Karpas-422 (cell line): Measurements from ENCODE around the gene BEND7. TPM values are rescaled to one million over a fixed set of nuclear protein-coding genes. Genes with fewer than 3 reads are reported as not detected.

Source experiments
- DNase-seq: peaks from one replicate; pipeline ENCODE4 v3.0.0-alpha.2; 2015
- H2AFZ ChIP-seq: fragments of 200-600 bp; sonication (generic); 2 replicates; pipeline ENCODE4 v1.6.1; 2014; ENCODE audit warnings: antibody characterized with exemption, low read length, mixed read lengths
- H3K27ac ChIP-seq: fragments of 200-600 bp; sonication (generic); 2 replicates; pipeline ENCODE4 v1.5.1; 2014; ENCODE audit warnings: mild to moderate bottlenecking, low read length, moderate library complexity
- H3K27me3 ChIP-seq: fragments of 200-600 bp; sonication (generic); 2 replicates; pipeline ENCODE4 v1.6.1; 2014; ENCODE audit warnings: low read length, mixed read lengths
- H3K36me3 ChIP-seq: fragments of 200-600 bp; sonication (generic); 2 replicates; pipeline ENCODE4 v1.6.1; 2014; ENCODE audit warnings: low read length, mixed read lengths; ENCODE audit not compliant: insufficient read depth
- H3K4me1 ChIP-seq: fragments of 200-600 bp; sonication (generic); 2 replicates; pipeline ENCODE4 v1.6.1; 2014; ENCODE audit warnings: mild to moderate bottlenecking, low read length, mixed read lengths
- H3K4me2 ChIP-seq: fragments of 200-600 bp; sonication (generic); 2 replicates; pipeline ENCODE4 v1.6.1; 2014; ENCODE audit warnings: low read length, low read depth, mild to moderate bottlenecking; ENCODE audit not compliant: poor library complexity, severe bottlenecking
- H3K4me3 ChIP-seq: fragments of 200-600 bp; sonication (generic); 2 replicates; pipeline ENCODE4 v1.5.1; 2014; ENCODE audit warnings: mild to moderate bottlenecking, antibody characterized with exemption, low read length, mixed read lengths
- H3K79me2 ChIP-seq: fragments of 200-600 bp; sonication (generic); 2 replicates; pipeline ENCODE4 v1.6.1; 2014; ENCODE audit warnings: mild to moderate bottlenecking, low read length, mixed read lengths
- H3K9ac ChIP-seq: fragments of 200-600 bp; sonication (generic); 2 replicates; pipeline ENCODE4 v1.6.0; 2014; ENCODE audit warnings: low read length
- H3K9me2 ChIP-seq: fragments of 200-600 bp; sonication (generic), shearing (Covaris generic); replicated peaks from 2 replicates; pipeline ENCODE4 v1.6.0; 2014; ENCODE audit warnings: mild to moderate bottlenecking, low read length, moderate library complexity; ENCODE audit not compliant: insufficient read depth
- H3K9me3 ChIP-seq: fragments of 300-700, 200-600 bp; sonication (generic); 2 replicates; pipeline ENCODE4 v1.6.1; 2014; ENCODE audit warnings: low read length, mixed read lengths
- H4K20me1 ChIP-seq: fragments of 200-600 bp; sonication (generic); 2 replicates; pipeline ENCODE4 v1.6.1; 2014; ENCODE audit warnings: mild to moderate bottlenecking, antibody characterized with exemption, low read length, low read depth; ENCODE audit not compliant: insufficient read depth
- total RNA-seq: library from RNA; depleted of rRNA; stranded (reverse); fragments of >200 nt; shearing (Covaris generic); gene quantifications from 2 replicates; pipeline ENCODE4 v1.2.3, GENCODE V29; 2014; ENCODE audit warnings: low replicate concordance

BEND7 gene
- total RNA-seq, 1 experiment from 2014 or later, result not detected

- Histone ChIP-seq H3K27ac (no peak overlapping the region), H3K9me2 (no peaks in the 10 kb centered on the region), H3K27me3 (no peaks in the 10 kb centered on the region; the same call in 1 of the 2 replicates), H3K4me2 (no peak overlapping the region), H4K20me1 (no peaks in the 10 kb centered on the region), H3K4me3 (no peak overlapping the region), H3K4me1 (no peaks in the 10 kb centered on the region), H2AFZ (no peak overlapping the region), H3K36me3 (no peaks in the 10 kb centered on the region), H3K9me3 (no peaks in the 10 kb centered on the region), H3K9ac (no peak overlapping the region), H3K79me2 (no peaks in the 10 kb centered on the region)
- no peak for DNase-seq
Measured at GRCh38 chr10:13516176-13516575, 12.6 kb downstream of the BEND7 start.

GRCh38 chr10:13515467-13515866, 13.3 kb downstream of the BEND7 start:
- Histone ChIP-seq H3K4me1 (no peaks in the 10 kb centered on the region), H3K27ac (no peak overlapping the region), H3K9me3 (no peaks in the 10 kb centered on the region), H4K20me1 (no peaks in the 10 kb centered on the region), H3K4me2 (no peak overlapping the region), H3K79me2 (no peaks in the 10 kb centered on the region), H2AFZ (no peak overlapping the region), H3K9ac (no peak overlapping the region), H3K36me3 (no peaks in the 10 kb centered on the region), H3K27me3 (no peaks in the 10 kb centered on the region; the same call in 1 of the 2 replicates), H3K4me3 (no peak overlapping the region), H3K9me2 (no peaks in the 10 kb centered on the region)
- DNase-seq, result no peak

- H3K79me2 ChIP-seq, result no peaks in the 10 kb centered on the region
- H3K27ac ChIP-seq, result no peak overlapping the region
- H3K36me3 ChIP-seq, result no peaks in the 10 kb centered on the region
- H4K20me1 ChIP-seq, result no peaks in the 10 kb centered on the region
- no peaks in the 10 kb centered on the region for H3K4me1 ChIP-seq
- H2AFZ ChIP-seq, result no peak overlapping the region
- no peak overlapping the region for H3K4me3 ChIP-seq
- H3K9ac ChIP-seq, result no peak overlapping the region
- no peaks in the 10 kb centered on the region for H3K27me3 ChIP-seq
- H3K9me3 ChIP-seq, result no peaks in the 10 kb centered on the region
- no peaks in the 10 kb centered on the region for H3K9me2 ChIP-seq
- DNase-seq, result no peak
- no peak overlapping the region for H3K4me2 ChIP-seq
Measured at GRCh38 chr10:13514296-13514695, 14.5 kb downstream of the BEND7 start.

GRCh38 chr10:13512564-13512963, 16.2 kb downstream of the BEND7 start:
- Histone ChIP-seq H3K4me3 (no peak overlapping the region), H4K20me1 (no peaks in the 10 kb centered on the region), H3K27me3 (no peaks in the 10 kb centered on the region), H2AFZ (no peak overlapping the region), H3K4me2 (no peak overlapping the region), H3K36me3 (no peaks in the 10 kb centered on the region), H3K9me3 (no peaks in the 10 kb centered on the region), H3K9ac (no peak overlapping the region), H3K79me2 (no peaks in the 10 kb centered on the region), H3K9me2 (no peaks in the 10 kb centered on the region), H3K27ac (no peak overlapping the region), H3K4me1 (no peaks in the 10 kb centered on the region)
- no peak for DNase-seq

- Histone ChIP-seq H3K9ac (no peak overlapping the region), H3K27ac (no peak overlapping the region), H2AFZ (no peak overlapping the region), H3K4me2 (no peak overlapping the region), H3K9me3 (no peaks in the 10 kb centered on the region), H3K36me3 (no peaks in the 10 kb centered on the region), H3K4me3 (no peak overlapping the region), H3K9me2 (no peaks in the 10 kb centered on the region), H4K20me1 (no peaks in the 10 kb centered on the region), H3K79me2 (no peaks in the 10 kb centered on the region), H3K4me1 (no peaks in the 10 kb centered on the region), H3K27me3 (no peaks in the 10 kb centered on the region)
- DNase-seq, result no peak
Measured at GRCh38 chr10:13511409-13511808, 17.4 kb downstream of the BEND7 start.

GRCh38 chr10:13505052-13505680, 23.6 kb downstream of the BEND7 start:
- H3K9ac ChIP-seq, result no peak overlapping the region
- no peak overlapping the region for H3K27ac ChIP-seq
- no peaks in the 10 kb centered on the region for H4K20me1 ChIP-seq
- no peak overlapping the region for H3K4me3 ChIP-seq
- H3K79me2 ChIP-seq, result no peaks in the 10 kb centered on the region
- H3K9me2 ChIP-seq, result no peaks in the 10 kb centered on the region
- DNase-seq, result no peak
- no peak overlapping the region for H3K4me2 ChIP-seq
- H3K9me3 ChIP-seq, result no peaks in the 10 kb centered on the region
- no peak overlapping the region for H2AFZ ChIP-seq
- H3K4me1 ChIP-seq, result peaks cover 8% of the 10 kb centered on the region
- H3K36me3 ChIP-seq, result no peaks in the 10 kb centered on the region
- H3K27me3 ChIP-seq, result no peaks in the 10 kb centered on the region

- Histone ChIP-seq H3K36me3 (no peaks in the 10 kb centered on the region), H3K4me3 (no peak overlapping the region), H3K27ac (no peak overlapping the region), H3K9me3 (no peaks in the 10 kb centered on the region), H2AFZ (no peak overlapping the region), H4K20me1 (no peaks in the 10 kb centered on the region), H3K4me2 (no peak overlapping the region), H3K4me1 (peaks cover 8% of the 10 kb centered on the region), H3K27me3 (no peaks in the 10 kb centered on the region), H3K9me2 (no peaks in the 10 kb centered on the region), H3K79me2 (no peaks in the 10 kb centered on the region), H3K9ac (no peak overlapping the region)
- DNase-seq, result no peak
Measured at GRCh38 chr10:13503745-13504463, 24.9 kb downstream of the BEND7 start.

GRCh38 chr10:13502380-13502779, 26.4 kb downstream of the BEND7 start:
- H3K79me2 ChIP-seq, result no peaks in the 10 kb centered on the region
- no peak for DNase-seq

More at GRCh38 chr10:13502380-13502779, 26.4 kb downstream of the BEND7 start:
- no peak overlapping the region for H3K4me3 ChIP-seq
- no peaks in the 10 kb centered on the region for H3K9me2 ChIP-seq
- no peaks in the 10 kb centered on the region for H3K36me3 ChIP-seq
- H3K4me1 ChIP-seq, result peaks cover 8% of the 10 kb centered on the region
- H3K27me3 ChIP-seq, result no peaks in the 10 kb centered on the region
- no peak overlapping the region for H3K9ac ChIP-seq
- no peaks in the 10 kb centered on the region for H4K20me1 ChIP-seq
- no peaks in the 10 kb centered on the region for H3K9me3 ChIP-seq
- no peak overlapping the region for H3K27ac ChIP-seq
- H2AFZ ChIP-seq, result no peak overlapping the region
- no peak overlapping the region for H3K4me2 ChIP-seq
